HCT116 (cell line): Measurements from ENCODE around the gene MEIOB. TPM values are rescaled to one million over a fixed set of nuclear protein-coding genes. Genes with fewer than 3 reads are reported as not detected.

ENCODE experiments used
- ATAC-seq: fragments of 200-7000 bp; cut with Tn5 transposase; 2 replicates; pipeline ENCODE4 v1.9.1; 2020; ENCODE audit warnings: mild to moderate bottlenecking, moderate library complexity
- BruUV-seq: library from RNA; stranded (reverse); fragments of 400-500 nt; replicated peaks from 2 replicates; lab custom pipeline; 2021; lab: Mats Ljungman, UMichigan
- CTCF ChIA-PET: fragments of 300-600 bp; sonication (Branson Sonifier 250); formaldehyde crosslinking; loops from one replicate; lab custom pipeline; 2021; ENCODE audit warnings: antibody characterized with exemption; lab: Charles Lee
- POLR2A ChIA-PET: fragments of 300-600, 350-600 bp; sonication (Branson Sonifier 250); formaldehyde crosslinking; loops from one replicate; lab custom pipeline; 2021; ENCODE audit warnings: antibody characterized with exemption; lab: Charles Lee
- RAD21 ChIA-PET, 2 experiments: fragments of 300-600 bp; sonication (Branson Sonifier 250); formaldehyde crosslinking; loops; one replicate each; lab custom pipeline; 2023; ENCODE audit warnings: low total read pairs in 2 of 2; ENCODE audit not compliant: uncharacterized antibody in 2 of 2, unreplicated experiment in 2 of 2, low non-redundant PET in 1 of 2; lab: Charles Lee
- DNase-seq: peaks from one replicate; pipeline ENCODE4 v3.0.0-alpha.2; 2010; ENCODE audit warnings: low read depth, low spot score
- H2AFZ ChIP-seq: fragments of 200-600 bp; shearing (Covaris generic), sonication (generic); 2 replicates; pipeline ENCODE4 v1.6.1; 2017; ENCODE audit warnings: low read depth, mixed run types, mixed read lengths, antibody characterized with exemption, low read length; ENCODE audit not compliant: poor library complexity, severe bottlenecking
- H3K27ac ChIP-seq: 2 replicates; pipeline ENCODE4 v1.5.1; 2012; ENCODE audit warnings: low read depth, low read length
- H3K27me3 ChIP-seq: fragments of 200-600 bp; sonication (generic); 2 replicates; pipeline ENCODE4 v1.6.1; 2016; ENCODE audit warnings: mixed run types, low read length, mixed read lengths; ENCODE audit not compliant: insufficient read depth
- H3K36me3 ChIP-seq, 2 experiments: fragments of 200-500 bp in 1 of 2; fragments of 200-600 bp in 1 of 2; sonication (Bioruptor generic) in 1 of 2; sonication (generic) in 1 of 2; 2 replicates each; pipeline versions ENCODE4 v1.5.1 to v1.6.1; 2014 to 2016; ENCODE audit warnings: low read length in 2 of 2, inconsistent platforms in 1 of 2, mixed read lengths in 1 of 2, mixed run types in 1 of 2; ENCODE audit not compliant: insufficient read depth in 2 of 2, control insufficient read depth in 1 of 2
- H3K4me1 ChIP-seq, 2 experiments: fragments of 200-600 bp in 1 of 2; sonication (generic) in 1 of 2; 2 replicates each; pipeline versions ENCODE4 v1.5.1 to v1.6.1; 2012 to 2017; ENCODE audit warnings: low read length in 2 of 2, inconsistent platforms in 1 of 2, mild to moderate bottlenecking in 1 of 2, mixed read lengths in 1 of 2, mixed run types in 1 of 2, moderate library complexity in 1 of 2; ENCODE audit not compliant: insufficient read depth in 2 of 2, control insufficient read depth in 1 of 2
- H3K4me2 ChIP-seq: fragments of 200-600 bp; sonication (generic); 2 replicates; pipeline ENCODE4 v1.6.1; 2017; ENCODE audit warnings: mixed run types, low read length, mixed read lengths
- H3K4me3 ChIP-seq, 2 experiments: fragments of 200-600 bp in 1 of 2; sonication (generic) in 1 of 2; replicated peaks in 1 of 2; 2 replicates each; pipeline ENCODE4 v1.5.1; 2011 to 2016; ENCODE audit warnings: low read length in 2 of 2, control low read depth in 1 of 2, low read depth in 1 of 2, mild to moderate bottlenecking in 1 of 2, mixed read lengths in 1 of 2, mixed run types in 1 of 2
- H3K79me2 ChIP-seq: fragments of 200-600 bp; sonication (generic); 2 replicates; pipeline ENCODE4 v1.6.1; 2017; ENCODE audit warnings: mild to moderate bottlenecking, mixed run types, low read length, moderate library complexity, mixed read lengths; ENCODE audit not compliant: insufficient read depth
- H3K9ac ChIP-seq: fragments of 200-600 bp; sonication (generic); 2 replicates; pipeline ENCODE4 v1.6.1; 2016; ENCODE audit warnings: low read length, mixed read lengths
- H3K9me2 ChIP-seq: fragments of 200-600 bp; sonication (generic), shearing (Covaris generic); 2 replicates; pipeline ENCODE4 v1.6.1; 2017; ENCODE audit warnings: mixed run types, mild to moderate bottlenecking, moderate library complexity; ENCODE audit not compliant: insufficient read depth
- H3K9me3 ChIP-seq, 2 experiments: fragments of 200-500 bp in 1 of 2; fragments of 200-600 bp in 1 of 2; sonication (Bioruptor generic) in 1 of 2; sonication (generic) in 1 of 2; 2 replicates each; pipeline ENCODE4 v1.6.1; 2014 to 2017; ENCODE audit warnings: low read length in 2 of 2, mixed read lengths in 2 of 2, inconsistent platforms in 1 of 2, low read depth in 1 of 2, mild to moderate bottlenecking in 1 of 2, mixed run types in 1 of 2, moderate library complexity in 1 of 2; ENCODE audit not compliant: control insufficient read depth in 1 of 2, insufficient read depth in 1 of 2
- H4K20me1 ChIP-seq: fragments of 200-600 bp; sonication (generic), shearing (Covaris generic); 2 replicates; pipeline ENCODE4 v1.6.1; 2017; ENCODE audit warnings: mixed run types, mild to moderate bottlenecking, moderate library complexity; ENCODE audit not compliant: insufficient read depth
- ATF3 ChIP-seq: IDR thresholded peaks from 2 replicates; pipeline ENCODE4 v1.6.1; 2012
- CBX3 ChIP-seq: IDR thresholded peaks from 2 replicates; pipeline ENCODE4 v1.6.1; 2012; ENCODE audit warnings: low read depth
- CEBPB ChIP-seq: IDR thresholded peaks from 2 replicates; pipeline ENCODE4 v1.6.1; 2012; ENCODE audit warnings: low read depth
- CTCF ChIP-seq, 3 experiments: fragments of 200-600 bp in 1 of 3; sonication (generic) in 1 of 3; IDR thresholded peaks in 2 of 3; conservative IDR thresholded peaks in 1 of 3; 2 replicates each; pipeline ENCODE4 v1.5.1; 2012 to 2017; ENCODE audit warnings: low read depth in 2 of 3, low read length in 2 of 3, antibody characterized with exemption in 1 of 3, borderline replicate concordance in 1 of 3, control low read depth in 1 of 3, mild to moderate bottlenecking in 1 of 3, mixed read lengths in 1 of 3, mixed run types in 1 of 3, moderate library complexity in 1 of 3; ENCODE audit not compliant: insufficient read depth in 1 of 3
- EGR1 ChIP-seq: IDR thresholded peaks from 2 replicates; pipeline ENCODE4 v1.6.1; 2012; ENCODE audit warnings: low read depth
- EZH2 ChIP-seq: fragments of 200-600 bp; sonication (generic); IDR thresholded peaks from 2 replicates; pipeline ENCODE4 v1.6.1; 2017; ENCODE audit warnings: antibody characterized with exemption, mixed run types
- FOSL1 ChIP-seq: IDR thresholded peaks from 2 replicates; pipeline ENCODE4 v1.6.1; 2012; ENCODE audit warnings: low read depth
- JUND ChIP-seq: IDR thresholded peaks from 2 replicates; pipeline ENCODE4 v1.6.1; 2012
- POLR2A ChIP-seq: IDR thresholded peaks from 2 replicates; pipeline ENCODE4 v1.7.0; 2011; ENCODE audit warnings: borderline replicate concordance; ENCODE audit not compliant: insufficient read depth, insufficient read length; ENCODE audit errors: extremely low read depth
- POLR2AphosphoS5 ChIP-seq: IDR thresholded peaks from 2 replicates; pipeline ENCODE4 v1.6.1; 2011; ENCODE audit warnings: mild to moderate bottlenecking, low read depth, low read length, moderate library complexity
- RAD21 ChIP-seq: IDR thresholded peaks from 2 replicates; pipeline ENCODE4 v1.6.1; 2012; ENCODE audit warnings: low read depth, mild to moderate bottlenecking
- SIN3A ChIP-seq: IDR thresholded peaks from 2 replicates; pipeline ENCODE4 v1.6.1; 2012; ENCODE audit warnings: low read depth
- SP1 ChIP-seq: IDR thresholded peaks from 2 replicates; pipeline ENCODE4 v1.6.1; 2012; ENCODE audit warnings: low read depth
- SRF ChIP-seq: IDR thresholded peaks from 2 replicates; pipeline ENCODE4 v1.6.1; 2012; ENCODE audit warnings: low read depth
- TCF7L2 ChIP-seq: IDR thresholded peaks from 2 replicates; pipeline ENCODE4 v1.7.0; 2011; ENCODE audit warnings: borderline replicate concordance, inconsistent platforms; ENCODE audit not compliant: insufficient read depth, insufficient read length; ENCODE audit errors: extremely low read depth
- ZFX ChIP-seq: fragments of 450-650 bp; IDR thresholded peaks from 2 replicates; pipeline ENCODE4 v1.6.1; 2017
- intact Hi-C: fragments of 100-400 bp; cut with micrococcal nuclease; formaldehyde crosslinking; loops from 2 replicates; pipeline ENCODE4 v1.10.0; 2022
- total RNA-seq: library from RNA; stranded (reverse); gene quantifications from one replicate; pipeline ENCODE4 v1.2.1, GENCODE V29; 2021; ENCODE audit not compliant: unreplicated experiment

Gene MEIOB
- total RNA-seq, 1 experiment from 2014 or later = 0.59 TPM

GRCh38 chr16:1787322-1788094, 84.5 kb downstream of the MEIOB start:
- TF ChIP-seq ZFX (no peak), EZH2 (no peak)
- Histone ChIP-seq H3K4me1 (peaks cover 0 to 6% of the 10 kb centered on the region in 2 experiments; a peak in 2 of 4 replicates), H3K4me2 (no peak overlapping the region), H4K20me1 (no peaks in the 10 kb centered on the region), H3K9me2 (no peaks in the 10 kb centered on the region), H2AFZ (no peak overlapping the region), H3K36me3 (peaks cover 0 to 5% of the 10 kb centered on the region in 2 experiments; a peak in 2 of 4 replicates), H3K9me3 (no peaks in the 10 kb centered on the region), H3K4me3 (no peak overlapping the region), H3K27ac (no peak overlapping the region), H3K27me3 (no peaks in the 10 kb centered on the region), H3K9ac (no peak overlapping the region), H3K79me2 (peaks cover 47% of the 10 kb centered on the region)
- intact Hi-C loops = no loop called here
- RAD21 ChIA-PET = no interaction called here
- POLR2A ChIA-PET = no interaction called here
- CTCF ChIA-PET = no interaction called here
- DNase-seq (no peak), ATAC-seq (no peak)
- no TSS peak for BruUV-seq

GRCh38 chr16:1787056-1787321, 85.0 kb downstream of the MEIOB start:
- Histone ChIP-seq H3K27me3 (no peaks in the 10 kb centered on the region), H3K79me2 (peaks cover 47% of the 10 kb centered on the region)

More at GRCh38 chr16:1787056-1787321, 85.0 kb downstream of the MEIOB start:
- no peak for TF ChIP-seq SP1
- no peak for TF ChIP-seq EGR1
- TF ChIP-seq ATF3 = no peak
- no peak for TF ChIP-seq RAD21
- no peak for TF ChIP-seq SIN3A
- no peak for TF ChIP-seq ZFX
- no peak for TF ChIP-seq SRF
- TF ChIP-seq CTCF (IDR thresholded peaks at IDR 0.05 in 2 of 3, conservative IDR thresholded peaks at IDR 0.05 in 1 of 3; ENCODE audit: borderline replicate concordance in 1 of 3, insufficient read depth in 1 of 3, low read depth in 2 of 3, low read length in 2 of 3) = no peak
- no peak for TF ChIP-seq POLR2AphosphoS5
- no peak for TF ChIP-seq JUND
- no peak for TF ChIP-seq CBX3
- no peak for TF ChIP-seq CEBPB
- no peak for TF ChIP-seq POLR2A
- TF ChIP-seq EZH2 = no peak
- no peak for TF ChIP-seq FOSL1
- no peak for TF ChIP-seq TCF7L2
- peaks cover 0 to 5% of the 10 kb centered on the region in 2 experiments; a peak in 2 of 4 replicates for H3K36me3 ChIP-seq
- DNase-seq (no peak), ATAC-seq (no peak)
- BruUV-seq = no TSS peak
- no peak overlapping the region for H3K27ac ChIP-seq
- no peak overlapping the region for H3K4me3 ChIP-seq
- no peaks in the 10 kb centered on the region for H3K9me2 ChIP-seq
- CTCF ChIA-PET = no interaction called here
- no peaks in the 10 kb centered on the region for H4K20me1 ChIP-seq
- no peaks in the 10 kb centered on the region for H3K9me3 ChIP-seq
- RAD21 ChIA-PET = no interaction called here
- peaks cover 0 to 6% of the 10 kb centered on the region in 2 experiments; a peak in 2 of 4 replicates for H3K4me1 ChIP-seq
- H2AFZ ChIP-seq = no peak overlapping the region
- no peak overlapping the region for H3K4me2 ChIP-seq
- POLR2A ChIA-PET = no interaction called here
- no peak overlapping the region for H3K9ac ChIP-seq
- intact Hi-C loops = no loop called here
